ENCODE measurements around the gene CDH12. TPM values are rescaled to one million over a fixed set of nuclear protein-coding genes. Genes with fewer than 3 reads are reported as not detected.
"Not testable (repeated sequence)": the region's sequence is repeated elsewhere in the genome, so short reads cannot be mapped to it uniquely, and the experiment has no call there.

CDH12 gene
- total RNA-seq, 4 donors from 2014 or later: not detected

- H3K9me3 ChIP-seq: no peaks in the 10 kb centered on the region
These were observed 65.7 kb downstream of the CDH12 start for GRCh38 chr5:22787398-22787797.

GRCh38 chr5:22780756-22781155 is 72.4 kb downstream of the CDH12 start:
- Histone ChIP-seq H3K27ac (replicated peaks in 1 of 4) (no peak overlapping the region), H3K36me3 (no peaks in the 10 kb centered on the region), H3K4me1 (no peaks in the 10 kb centered on the region), H3K27me3 (no peaks in the 10 kb centered on the region), H3K4me3 (no peak overlapping the region), H3K9me3 (no peaks in the 10 kb centered on the region)
- DNase-seq (ENCODE audit: extremely low spot score): no peak
- intact Hi-C loops (cut with DNase I): no loop called here
- TF ChIP-seq EP300 (IDR thresholded peaks at IDR 0.05): no peak
- no peak for TF ChIP-seq POLR2A (IDR thresholded peaks at IDR 0.05; ENCODE audit: low read depth)
- no peak for TF ChIP-seq POLR2AphosphoS5 (IDR thresholded peaks at IDR 0.05)
- TF ChIP-seq CTCF (IDR thresholded peaks at IDR 0.05): no peak

More at GRCh38 chr5:22787398-22787797, 65.7 kb downstream of the CDH12 start:
- Histone ChIP-seq H3K27me3 (no peaks in the 10 kb centered on the region), H3K4me3 (no peak overlapping the region), H3K4me1 (no peaks in the 10 kb centered on the region), H3K27ac (replicated peaks in 1 of 4) (no peak overlapping the region), H3K36me3 (no peaks in the 10 kb centered on the region)
- WGBS: 39% methylated on average over 5 of the region's 5 CpGs
- intact Hi-C loops (cut with DNase I): no loop called here
- DNase-seq (ENCODE audit: extremely low spot score): no peak
- no peak for TF ChIP-seq POLR2A (IDR thresholded peaks at IDR 0.05; ENCODE audit: low read depth)
- TF ChIP-seq EP300 (IDR thresholded peaks at IDR 0.05): no peak

GRCh38 chr5:22779499-22779898 is 73.6 kb downstream of the CDH12 start:
- H3K27ac ChIP-seq (replicated peaks in 1 of 4): no peak overlapping the region
- H3K27me3 ChIP-seq: no peaks in the 10 kb centered on the region
- H3K36me3 ChIP-seq: no peaks in the 10 kb centered on the region
- no peak for DNase-seq (ENCODE audit: extremely low spot score)
- no peak overlapping the region for H3K4me3 ChIP-seq
- intact Hi-C loops (cut with DNase I): no loop called here
- no peaks in the 10 kb centered on the region for H3K9me3 ChIP-seq
- 92% methylated on average over 3 of the region's 3 CpGs for WGBS
- H3K4me1 ChIP-seq: no peaks in the 10 kb centered on the region
- TF ChIP-seq EP300 (IDR thresholded peaks at IDR 0.05) (no peak), POLR2AphosphoS5 (IDR thresholded peaks at IDR 0.05) (no peak), CTCF (IDR thresholded peaks at IDR 0.05) (no peak), POLR2A (IDR thresholded peaks at IDR 0.05; ENCODE audit: low read depth) (no peak)

DNA sequence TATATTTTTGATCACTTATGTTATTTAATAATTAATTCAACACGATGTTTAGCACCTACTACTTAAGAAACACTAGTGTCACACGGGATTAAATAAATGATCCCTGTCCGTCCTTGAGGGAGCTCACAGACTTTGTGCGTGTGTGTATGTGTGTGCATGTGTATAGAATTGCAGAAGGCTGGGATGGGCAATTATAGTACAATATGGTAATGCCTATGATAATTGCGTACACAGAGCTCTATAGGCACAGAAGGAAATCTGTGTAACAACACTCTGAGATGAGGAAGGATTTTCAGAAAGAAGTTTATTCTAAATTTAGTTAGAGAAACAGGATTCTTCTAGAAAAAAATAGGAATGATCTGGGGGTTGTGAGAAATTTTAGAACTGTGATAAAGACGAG is 76.9 kb downstream of the CDH12 start:
- H3K4me3 ChIP-seq: no peak overlapping the region
- intact Hi-C loops (cut with DNase I): no loop called here
- H3K27ac ChIP-seq (replicated peaks in 1 of 4): no peak overlapping the region
- H3K27me3 ChIP-seq: no peaks in the 10 kb centered on the region
- 82% methylated on average over 6 of the region's 6 CpGs for WGBS
- no peaks in the 10 kb centered on the region for H3K9me3 ChIP-seq
- no peak for DNase-seq (ENCODE audit: extremely low spot score)
- H3K4me1 ChIP-seq: no peaks in the 10 kb centered on the region
- no peaks in the 10 kb centered on the region for H3K36me3 ChIP-seq
- TF ChIP-seq POLR2A (IDR thresholded peaks at IDR 0.05; ENCODE audit: low read depth): no peak
- TF ChIP-seq POLR2AphosphoS5 (IDR thresholded peaks at IDR 0.05): no peak
- no peak for TF ChIP-seq EP300 (IDR thresholded peaks at IDR 0.05)
- no peak for TF ChIP-seq CTCF (IDR thresholded peaks at IDR 0.05)

DNA sequence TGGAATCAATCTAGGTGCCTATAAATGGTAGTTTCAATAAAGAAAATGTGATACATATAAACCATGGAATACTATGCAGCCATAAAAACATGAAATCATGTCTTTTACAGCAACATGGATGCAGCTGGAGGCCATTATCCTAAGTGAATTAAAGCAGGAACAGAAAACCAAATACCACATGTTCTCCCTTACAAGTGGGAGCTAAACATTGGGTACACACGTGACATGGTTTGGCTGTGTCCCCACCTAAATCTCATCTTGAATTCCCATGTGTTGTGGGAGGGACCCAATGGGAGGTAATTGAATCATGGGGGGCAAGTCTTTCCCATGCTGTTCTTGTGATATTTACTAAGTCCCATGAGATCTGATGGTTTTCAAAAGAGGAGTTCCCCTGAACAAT is 78.9 kb downstream of the CDH12 start:
- H3K9me3 ChIP-seq; intact Hi-C loops (cut with DNase I); H3K36me3 ChIP-seq; H3K27ac ChIP-seq (replicated peaks in 1 of 4); H3K27me3 ChIP-seq; DNase-seq (ENCODE audit: extremely low spot score); H3K4me1 ChIP-seq; H3K4me3 ChIP-seq: not testable (repeated sequence)
- 100% methylated on average over 1 of the region's 1 CpG for WGBS

- no peaks in the 10 kb centered on the region for H3K27me3 ChIP-seq
- intact Hi-C loops (cut with DNase I): no loop called here
- H3K27ac ChIP-seq (replicated peaks in 1 of 4): no peak overlapping the region
- H3K4me3 ChIP-seq: no peak overlapping the region
- H3K36me3 ChIP-seq: no peaks in the 10 kb centered on the region
- no peaks in the 10 kb centered on the region for H3K4me1 ChIP-seq
- TF ChIP-seq POLR2A (IDR thresholded peaks at IDR 0.05; ENCODE audit: low read depth) (no peak), CTCF (IDR thresholded peaks at IDR 0.05) (no peak), POLR2AphosphoS5 (IDR thresholded peaks at IDR 0.05) (no peak), EP300 (IDR thresholded peaks at IDR 0.05) (no peak)
- no peaks in the 10 kb centered on the region for H3K9me3 ChIP-seq
- DNase-seq (ENCODE audit: extremely low spot score): no peak
- 78% methylated on average over 5 of the region's 5 CpGs for WGBS
These were observed 88.4 kb downstream of the CDH12 start for GRCh38 chr5:22764736-22765135.
